Muscle of leg (tissue), 11 donors: ENCODE measurements around the gene MEF2B. TPM values are rescaled to one million over a fixed set of nuclear protein-coding genes. Genes with fewer than 3 reads are reported as not detected.
"Not testable (repeated sequence)": the region's sequence is repeated elsewhere in the genome, so short reads cannot be mapped to it uniquely, and the experiment has no call there.

Experiments used
- DNase-seq: peaks from one replicate; pipeline ENCODE4 v3.0.0; 2013
- H3K27ac ChIP-seq: one replicate; pipeline ENCODE4 v1.5.1; 2013; ENCODE audit warnings: mild to moderate bottlenecking, low read length, control low read depth
- H3K27me3 ChIP-seq: one replicate; pipeline ENCODE4 v1.6.1; 2013; ENCODE audit warnings: low read length; ENCODE audit not compliant: control insufficient read depth, insufficient read depth
- H3K36me3 ChIP-seq: one replicate; pipeline ENCODE4 v1.6.1; 2013; ENCODE audit warnings: low read length; ENCODE audit not compliant: control insufficient read depth, insufficient read depth
- H3K4me1 ChIP-seq: one replicate; pipeline ENCODE4 v1.6.1; 2013; ENCODE audit warnings: low read length; ENCODE audit not compliant: control insufficient read depth, insufficient read depth
- H3K4me3 ChIP-seq: one replicate; pipeline ENCODE4 v1.5.1; 2013; ENCODE audit warnings: low read length, control low read depth
- H3K9me3 ChIP-seq: replicated peaks from 2 replicates; pipeline ENCODE4 v1.6.1; 2013; ENCODE audit warnings: low read depth, low read length; ENCODE audit not compliant: control insufficient read depth
- WGBS: methylation state at CpG from one replicate; pipeline ENCODE4 v1.1.5; 2013; ENCODE audit warnings: missing lambda C conversion rate; ENCODE audit not compliant: insufficient coverage; 5-methylcytosine and 5-hydroxymethylcytosine counted together
- polyA plus RNA-seq, 8 donors: library from polyadenylated mRNA; unstranded; fragments of 120-200 nt; gene quantifications; one replicate each; pipeline versions ENCODE4 v1.2.1 to v1.2.3, GENCODE V29; 2013; ENCODE audit warnings: inconsistent platforms in 1 of 8, low replicate concordance in 1 of 8; ENCODE audit not compliant: insufficient read length in 8 of 8, insufficient read depth in 1 of 8
- total RNA-seq: library from RNA; stranded (reverse); fragments of 120-200 nt; gene quantifications from one replicate; pipeline ENCODE4 v1.2.4, GENCODE V29; 2013

The MEF2B gene
- total and polyA plus RNA-seq, 9 donors, result 0.33 to 3.7 (median 1.3) TPM

DNA sequence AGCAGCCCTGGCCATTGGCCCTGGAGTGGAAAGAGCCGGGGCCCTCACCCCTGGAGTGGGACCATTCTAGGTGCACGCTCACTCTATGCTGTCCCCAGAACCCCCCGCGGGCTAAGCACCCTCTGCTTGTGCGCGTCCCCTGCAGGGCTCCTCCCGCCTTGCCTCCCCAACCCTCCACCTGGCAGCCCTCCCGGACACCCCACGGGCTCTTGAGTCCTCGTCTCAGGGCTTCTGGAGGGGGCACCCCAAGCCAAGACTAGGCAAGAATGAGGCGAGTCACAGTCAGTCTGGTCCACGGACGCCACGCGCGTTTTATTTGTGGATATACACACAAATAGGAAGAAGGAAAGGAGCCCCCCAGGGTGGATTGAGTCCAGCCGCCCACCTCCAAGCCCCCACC lies 24.8 kb downstream of the MEF2B start:
- peaks cover 7% of the 10 kb centered on the region for H3K4me1 ChIP-seq
- H3K27me3 ChIP-seq, result no peaks in the 10 kb centered on the region
- H3K36me3 ChIP-seq, result peaks cover 24% of the 10 kb centered on the region
- H3K4me3 ChIP-seq, result no peak overlapping the region
- WGBS, result 72% methylated on average over 17 of the region's 17 CpGs
- H3K9me3 ChIP-seq, result peaks cover 2% of the 10 kb centered on the region
- no peak overlapping the region for H3K27ac ChIP-seq
- no peak for DNase-seq

DNA sequence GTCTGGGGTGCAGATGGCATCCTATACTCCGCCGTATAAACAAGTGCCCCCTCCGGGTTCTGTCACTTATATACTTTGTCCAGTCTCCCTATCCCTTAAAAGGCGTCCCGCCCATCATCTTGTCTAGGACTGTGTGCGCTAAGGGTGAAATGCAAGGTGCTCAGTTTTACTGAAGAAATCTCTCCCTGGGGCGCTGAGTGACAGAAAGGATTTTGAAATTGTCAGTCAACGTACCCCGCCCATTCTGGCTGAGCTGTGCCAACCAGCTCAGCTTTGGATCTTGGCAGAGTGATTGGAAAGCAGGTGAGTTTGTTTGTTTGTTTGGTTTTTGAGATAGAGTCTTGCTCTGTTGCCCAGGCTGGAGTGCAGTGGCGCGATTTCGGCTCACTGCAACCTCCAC lies 27.7 kb downstream of the MEF2B start:
- H3K27me3 ChIP-seq, result no peaks in the 10 kb centered on the region
- peaks cover 15% of the 10 kb centered on the region for H3K4me1 ChIP-seq
- peaks cover 1% of the 10 kb centered on the region for H3K9me3 ChIP-seq
- H3K4me3 ChIP-seq, result no peak overlapping the region
- H3K27ac ChIP-seq, result no peak overlapping the region
- 95% methylated on average over 3 of the region's 12 CpGs for WGBS
- peaks cover 10% of the 10 kb centered on the region for H3K36me3 ChIP-seq
- no peak for DNase-seq

- 61% methylated on average over 5 of the region's 5 CpGs for WGBS
- Histone ChIP-seq H3K36me3 (no peaks in the 10 kb centered on the region), H3K4me1 (peaks cover 15% of the 10 kb centered on the region), H3K4me3 (no peak overlapping the region), H3K27me3 (no peaks in the 10 kb centered on the region), H3K9me3 (no peaks in the 10 kb centered on the region), H3K27ac (no peak overlapping the region)
- no peak for DNase-seq
Measured at GRCh38 chr19:19140476-19140875, 29.6 kb downstream of the MEF2B start.

GRCh38 chr19:19139876-19140229 lies 30.2 kb downstream of the MEF2B start:
- H3K4me1 ChIP-seq, result peaks cover 18% of the 10 kb centered on the region
- no peak overlapping the region for H3K4me3 ChIP-seq
- no peaks in the 10 kb centered on the region for H3K36me3 ChIP-seq
- no peak for DNase-seq
- no peaks in the 10 kb centered on the region for H3K27me3 ChIP-seq
- no peak overlapping the region for H3K27ac ChIP-seq
- H3K9me3 ChIP-seq, result no peaks in the 10 kb centered on the region
- 27% methylated on average over 3 of the region's 5 CpGs for WGBS

DNA sequence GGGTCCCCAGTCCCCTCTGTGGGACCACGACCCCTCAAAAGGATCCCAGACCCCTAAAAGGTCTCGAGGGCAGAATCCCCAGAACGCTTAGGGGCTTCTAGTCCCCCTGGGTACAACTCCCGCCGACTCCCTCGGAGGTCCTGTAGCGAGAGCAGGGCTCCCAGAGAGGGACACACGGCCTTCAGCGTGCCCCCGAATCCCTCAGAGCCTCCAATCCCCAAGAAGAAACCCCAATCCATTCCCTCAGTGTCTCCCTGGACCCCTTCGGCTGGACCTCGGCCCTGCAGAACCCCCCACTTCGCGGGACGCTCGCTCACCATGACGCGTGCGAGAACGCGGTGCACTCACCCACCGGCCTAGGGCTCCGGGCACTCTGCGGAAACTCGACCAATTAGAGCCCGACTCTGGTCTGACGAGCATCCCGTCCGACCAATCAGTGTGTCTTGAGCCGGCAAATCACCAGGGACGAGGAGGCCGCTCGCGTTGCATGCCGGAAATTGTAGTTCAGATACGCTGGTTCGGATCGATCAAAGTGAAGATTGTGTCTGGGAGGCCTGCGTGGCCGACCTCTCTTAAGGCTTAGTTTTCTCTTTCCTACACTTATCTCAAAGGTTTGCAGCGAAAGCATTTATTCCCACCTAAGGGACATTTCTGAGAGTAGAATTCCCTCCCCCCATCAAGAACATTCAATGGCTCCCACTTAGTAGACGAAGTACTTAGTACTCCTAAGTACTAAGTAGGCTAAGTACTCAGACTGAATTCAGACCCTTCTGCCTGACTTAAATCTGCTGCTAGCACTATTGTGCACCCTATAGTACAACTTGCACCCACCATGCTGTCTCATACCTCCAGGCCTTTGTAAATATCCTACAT lies 31.7 kb downstream of the MEF2B start, which contains the start of gene TMEM161A:
Gene TMEM161A (minus strand): TSS at position 370 of the 873 bp plus-strand sequence. CDS start 50 bp downstream, at position 320.
- H3K36me3 ChIP-seq, result no peaks in the 10 kb centered on the region
- peak; percentile 100 for DNase-seq
- H3K27ac ChIP-seq, result peak within 1 kb of the TSS; percentile 81
- H3K4me3 ChIP-seq, result peak within 1 kb of the TSS; percentile 97
- H3K4me1 ChIP-seq, result peaks cover 28% of the 10 kb centered on the region
- no peaks in the 10 kb centered on the region for H3K9me3 ChIP-seq
- under 1% methylated on average over 32 of the region's 42 CpGs for WGBS
- no peaks in the 10 kb centered on the region for H3K27me3 ChIP-seq

- H3K36me3 ChIP-seq, result no peaks in the 10 kb centered on the region
- DNase-seq, result peak; percentile 34
- 8% methylated on average over 22 of the region's 25 CpGs for WGBS
- H3K4me3 ChIP-seq, result peak overlapping the region; percentile 97
- peak overlapping the region; percentile 81 for H3K27ac ChIP-seq
- H3K27me3 ChIP-seq, result no peaks in the 10 kb centered on the region
- H3K9me3 ChIP-seq, result peaks cover 4% of the 10 kb centered on the region
- H3K4me1 ChIP-seq, result peaks cover 28% of the 10 kb centered on the region
Measured at GRCh38 chr19:19137556-19138108, 32.4 kb downstream of the MEF2B start.

- not testable (repeated sequence) for H3K36me3 ChIP-seq, DNase-seq, H3K4me3 ChIP-seq, H3K27ac ChIP-seq, H3K27me3 ChIP-seq
- WGBS, result no CpG with 5 or more reads among the region's 6 CpGs
- peaks cover 11% of the 10 kb centered on the region for H3K9me3 ChIP-seq
- H3K4me1 ChIP-seq, result peaks cover 28% of the 10 kb centered on the region
Measured at GRCh38 chr19:19135713-19136112, 34.4 kb downstream of the MEF2B start.

DNA sequence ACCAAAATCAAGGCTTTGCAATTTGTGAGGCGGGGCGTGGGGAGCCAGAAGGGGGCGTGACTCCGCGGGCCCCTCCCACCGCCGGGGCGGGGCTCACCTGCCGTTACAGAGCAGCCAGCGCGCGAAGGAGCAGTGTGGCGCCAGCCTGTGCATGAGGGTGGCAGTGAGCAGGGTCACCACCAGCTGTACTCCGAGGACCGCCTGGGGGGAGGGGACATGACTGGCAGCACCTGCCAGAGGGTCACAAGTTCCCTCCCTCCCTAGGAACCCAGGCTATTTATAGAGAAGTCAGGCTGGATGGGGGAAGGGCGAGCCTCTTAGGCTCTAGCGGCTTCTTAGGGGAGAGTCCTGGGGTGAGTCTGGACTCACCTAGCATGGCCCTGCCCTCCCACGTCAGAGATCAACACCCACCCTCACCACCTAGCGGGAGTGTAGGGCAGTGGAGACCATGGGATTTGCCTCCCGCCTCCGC lies 35.3 kb downstream of the MEF2B start:
- Histone ChIP-seq H3K27ac (peak overlapping the region; percentile 81), H3K4me1 (peaks cover 28% of the 10 kb centered on the region), H3K4me3 (no peak overlapping the region), H3K36me3 (peaks cover 4% of the 10 kb centered on the region), H3K9me3 (peaks cover 11% of the 10 kb centered on the region), H3K27me3 (no peaks in the 10 kb centered on the region)
- WGBS, result 16% methylated on average over 8 of the region's 21 CpGs
- DNase-seq, result peak; percentile 81

GRCh38 chr19:19133985-19134384 lies 36.1 kb downstream of the MEF2B start:
- peaks cover 11% of the 10 kb centered on the region for H3K9me3 ChIP-seq
- H3K4me3 ChIP-seq, result no peak overlapping the region
- H3K4me1 ChIP-seq, result peaks cover 28% of the 10 kb centered on the region
- no CpG with 5 or more reads among the region's 6 CpGs for WGBS
- peaks cover 4% of the 10 kb centered on the region for H3K36me3 ChIP-seq
- H3K27me3 ChIP-seq, result no peaks in the 10 kb centered on the region
- DNase-seq, result no peak
- H3K27ac ChIP-seq, result peak overlapping the region; percentile 62

DNA sequence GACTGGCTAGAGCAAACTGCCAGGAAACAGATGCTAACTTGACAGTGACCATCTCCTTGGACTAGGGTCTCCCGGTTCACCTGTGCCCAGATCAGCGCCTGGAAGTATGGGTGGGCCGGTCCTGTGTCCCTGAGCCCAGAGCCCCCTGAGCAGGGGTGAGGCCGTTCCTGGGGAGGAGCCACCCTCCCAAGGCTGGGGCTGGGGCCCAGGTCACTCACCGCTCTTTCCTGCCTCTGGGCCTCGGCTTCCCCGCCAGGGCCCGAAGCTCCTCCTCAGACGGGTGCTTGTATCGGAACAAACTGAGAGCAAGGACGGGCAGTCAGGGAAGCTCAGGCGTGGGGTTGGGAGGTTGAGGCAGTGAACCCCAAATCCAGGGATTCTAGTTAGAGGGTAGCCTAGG lies 37.2 kb downstream of the MEF2B start:
- WGBS, result 96% methylated on average over 12 of the region's 12 CpGs
- H3K27me3 ChIP-seq, result no peaks in the 10 kb centered on the region

More for the DNA sequence above, 37.2 kb downstream of the MEF2B start:
- Histone ChIP-seq H3K36me3 (peaks cover 4% of the 10 kb centered on the region), H3K4me1 (peaks cover 26% of the 10 kb centered on the region), H3K9me3 (peaks cover 11% of the 10 kb centered on the region), H3K4me3 (no peak overlapping the region), H3K27ac (no peak overlapping the region)
- no peak for DNase-seq
